NCI-H2107 treated with DMSO at 0.1 percent for 48 hours (cell line): ENCODE results near the gene CDKN3.
"Not testable (repeated sequence)": the region's sequence is repeated elsewhere in the genome, so short reads cannot be mapped to it uniquely, and the experiment has no call there.

Experiments
- DNase-seq: peaks from one replicate; lab custom pipeline; 2025; ENCODE audit not compliant: unreplicated experiment; lab: John Stamatoyannopoulos, UW

CDKN3 gene

GRCh38 chr14:54370323-54371198 lies 26.2 kb upstream of the CDKN3 start:
- no peak for DNase-seq

GRCh38 chr14:54374117-54374884 lies 22.5 kb upstream of the CDKN3 start:
- DNase-seq = no peak

GRCh38 chr14:54377501-54377900 lies 19.3 kb upstream of the CDKN3 start:
- no peak for DNase-seq

GRCh38 chr14:54378893-54379292 lies 17.9 kb upstream of the CDKN3 start:
- not testable (repeated sequence) for DNase-seq

- not testable (repeated sequence) for DNase-seq
Measured at GRCh38 chr14:54380558-54380957, 16.2 kb upstream of the CDKN3 start.

- DNase-seq = no peak
Measured at GRCh38 chr14:54381821-54382220, 15.0 kb upstream of the CDKN3 start.

GRCh38 chr14:54383835-54384234 lies 13.0 kb upstream of the CDKN3 start:
- DNase-seq = no peak

GRCh38 chr14:54385556-54385955 lies 11.3 kb upstream of the CDKN3 start:
- no peak for DNase-seq

- no peak for DNase-seq
Measured at GRCh38 chr14:54387328-54387727, 9.5 kb upstream of the CDKN3 start.

- no peak for DNase-seq
Measured at GRCh38 chr14:54392131-54392859, 4.5 kb upstream of the CDKN3 start.

GRCh38 chr14:54392986-54393884 lies 3.6 kb upstream of the CDKN3 start:
- DNase-seq = not testable (repeated sequence)

- no peak for DNase-seq
Measured at GRCh38 chr14:54394596-54394995, 2.2 kb upstream of the CDKN3 start.

GRCh38 chr14:54395284-54395683 lies 1.5 kb upstream of the CDKN3 start:
- no peak for DNase-seq

- DNase-seq = no peak
Measured at GRCh38 chr14:54395716-54396115, 1.1 kb upstream of the CDKN3 start.

- DNase-seq = no peak
Measured at GRCh38 chr14:54396183-54396492, 669 bp upstream of the CDKN3 start.

- no peak for DNase-seq
Measured at GRCh38 chr14:54399560-54399959, 2.8 kb downstream of the CDKN3 start.

GRCh38 chr14:54403401-54404005 lies 6.7 kb downstream of the CDKN3 start:
- DNase-seq = not testable (repeated sequence)

GRCh38 chr14:54410215-54410614 lies 13.4 kb downstream of the CDKN3 start:
- no peak for DNase-seq

GRCh38 chr14:54411371-54411770 lies 14.6 kb downstream of the CDKN3 start:
- DNase-seq = no peak

GRCh38 chr14:54420478-54421142 lies 23.8 kb downstream of the CDKN3 start:
- peak; percentile 19 for DNase-seq
